Gastrocnemius medialis (tissue), 4 donors: ENCODE measurements around the gene CRYZ. TPM values are rescaled to one million over a fixed set of nuclear protein-coding genes. Genes with fewer than 3 reads are reported as not detected.

Experiments
- ATAC-seq, 2 donors: fragments of 150-250 bp; one replicate each; pipeline ENCODE4 v1.9.1; 2016
- DNase-seq, 2 donors: peaks; one replicate each; pipeline ENCODE4 v3.0.0-alpha.2; 2019
- H3K27ac ChIP-seq, 4 donors: fragments of 200-600 bp; sonication (generic); 1 replicate in 1 of 4; 2 replicates in 3 of 4; pipeline ENCODE4 v1.5.1; 2016 to 2018; ENCODE audit warnings: mild to moderate bottlenecking in 2 of 4, moderate library complexity in 1 of 4
- H3K27me3 ChIP-seq, 3 donors: fragments of 200-600 bp; sonication (generic) in 2 of 3; 1 replicate in 1 of 3; 2 replicates in 2 of 3; pipeline versions ENCODE4 v1.5.1 to v1.6.0; 2016 to 2019; ENCODE audit warnings: mild to moderate bottlenecking in 1 of 3, moderate library complexity in 1 of 3
- H3K36me3 ChIP-seq, 2 donors: fragments of 200-600 bp; sonication (generic) in 1 of 2; one replicate each; pipeline ENCODE4 v1.5.1; 2017 to 2018
- H3K4me1 ChIP-seq, 2 donors: fragments of 200-600 bp; sonication (generic) in 1 of 2; one replicate each; pipeline ENCODE4 v1.5.1; 2016 to 2017; ENCODE audit warnings: mild to moderate bottlenecking in 2 of 2
- H3K4me3 ChIP-seq, 4 donors: fragments of 200-600 bp; sonication (generic) in 3 of 4; 1 replicate in 1 of 4; 2 replicates in 3 of 4; pipeline ENCODE4 v1.5.1; 2016 to 2019; ENCODE audit warnings: mild to moderate bottlenecking in 2 of 4
- H3K9me3 ChIP-seq, 3 donors: fragments of 200-600 bp; sonication (generic) in 2 of 3; 1 replicate in 1 of 3; 2 replicates in 2 of 3; pipeline ENCODE4 v1.5.1; 2016 to 2019
- POLR2A ChIP-seq, 2 donors: fragments of 450-650 bp; IDR thresholded peaks; one replicate each; pipeline ENCODE4 v1.6.1; 2017; ENCODE audit warnings: antibody characterized with exemption in 2 of 2, mild to moderate bottlenecking in 2 of 2, moderate library complexity in 2 of 2
- in situ Hi-C, 4 donors: fragments of 200-750 bp; cut with MboI; loops; one replicate each; pipeline versions ENCODE4 v1.15.0 to v1.8.0; 2017; ENCODE audit warnings: low sequenced_read_pairs in 4 of 4
- intact Hi-C: fragments of 100-400 bp; cut with DNase I; formaldehyde crosslinking; loops from one replicate; pipeline ENCODE4 v1.15.1; 2023; ENCODE audit warnings: low total_unique reads
- total RNA-seq, 4 donors: library from RNA; depleted of rRNA; stranded (reverse); fragments of >200 nt; gene quantifications; one replicate each; pipeline versions ENCODE4 v1.1.0 to v1.2.3, GENCODE V29; 2016
- TF ChIP-seq, protein P1 (sequence below), 5 experiments: fragments of 450-650 bp in 3 of 5; fragments of 200-600 bp in 2 of 5; sonication (generic) in 2 of 5; IDR thresholded peaks in 4 of 5; conservative IDR thresholded peaks in 1 of 5; 1 replicate in 4 of 5; 2 replicates in 1 of 5; pipeline ENCODE4 v1.5.1; 2016 to 2019; ENCODE audit warnings: antibody characterized with exemption in 5 of 5, mild to moderate bottlenecking in 3 of 5, moderate library complexity in 3 of 5

CRYZ gene
- total RNA-seq, 4 donors from 2014 or later, result 8.0 to 20.7 (median 11.3) TPM

GRCh38 chr1:74715236-74715502 is 17.7 kb downstream of the CRYZ start:
- no peaks in the 10 kb centered on the region for H3K27me3 ChIP-seq
- no peaks in the 10 kb centered on the region for H3K4me1 ChIP-seq
- H3K9me3 ChIP-seq, result no peaks in the 10 kb centered on the region
- no peak for TF ChIP-seq POLR2A (IDR thresholded peaks at IDR 0.05)
- TF ChIP-seq, protein P1, sequence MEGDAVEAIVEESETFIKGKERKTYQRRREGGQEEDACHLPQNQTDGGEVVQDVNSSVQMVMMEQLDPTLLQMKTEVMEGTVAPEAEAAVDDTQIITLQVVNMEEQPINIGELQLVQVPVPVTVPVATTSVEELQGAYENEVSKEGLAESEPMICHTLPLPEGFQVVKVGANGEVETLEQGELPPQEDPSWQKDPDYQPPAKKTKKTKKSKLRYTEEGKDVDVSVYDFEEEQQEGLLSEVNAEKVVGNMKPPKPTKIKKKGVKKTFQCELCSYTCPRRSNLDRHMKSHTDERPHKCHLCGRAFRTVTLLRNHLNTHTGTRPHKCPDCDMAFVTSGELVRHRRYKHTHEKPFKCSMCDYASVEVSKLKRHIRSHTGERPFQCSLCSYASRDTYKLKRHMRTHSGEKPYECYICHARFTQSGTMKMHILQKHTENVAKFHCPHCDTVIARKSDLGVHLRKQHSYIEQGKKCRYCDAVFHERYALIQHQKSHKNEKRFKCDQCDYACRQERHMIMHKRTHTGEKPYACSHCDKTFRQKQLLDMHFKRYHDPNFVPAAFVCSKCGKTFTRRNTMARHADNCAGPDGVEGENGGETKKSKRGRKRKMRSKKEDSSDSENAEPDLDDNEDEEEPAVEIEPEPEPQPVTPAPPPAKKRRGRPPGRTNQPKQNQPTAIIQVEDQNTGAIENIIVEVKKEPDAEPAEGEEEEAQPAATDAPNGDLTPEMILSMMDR (IDR thresholded peaks at IDR 0.05 in 4 of 5, conservative IDR thresholded peaks at IDR 0.05 in 1 of 5), result no peak
- in situ Hi-C loops, result no loop called here
- H3K27ac ChIP-seq, result no peak overlapping the region
- no peak for DNase-seq
- peaks cover 0 to 82% of the 10 kb centered on the region in 2 donors for H3K36me3 ChIP-seq
- no peak for ATAC-seq
- intact Hi-C loops, result no loop called here
- H3K4me3 ChIP-seq, result no peak overlapping the region

DNA sequence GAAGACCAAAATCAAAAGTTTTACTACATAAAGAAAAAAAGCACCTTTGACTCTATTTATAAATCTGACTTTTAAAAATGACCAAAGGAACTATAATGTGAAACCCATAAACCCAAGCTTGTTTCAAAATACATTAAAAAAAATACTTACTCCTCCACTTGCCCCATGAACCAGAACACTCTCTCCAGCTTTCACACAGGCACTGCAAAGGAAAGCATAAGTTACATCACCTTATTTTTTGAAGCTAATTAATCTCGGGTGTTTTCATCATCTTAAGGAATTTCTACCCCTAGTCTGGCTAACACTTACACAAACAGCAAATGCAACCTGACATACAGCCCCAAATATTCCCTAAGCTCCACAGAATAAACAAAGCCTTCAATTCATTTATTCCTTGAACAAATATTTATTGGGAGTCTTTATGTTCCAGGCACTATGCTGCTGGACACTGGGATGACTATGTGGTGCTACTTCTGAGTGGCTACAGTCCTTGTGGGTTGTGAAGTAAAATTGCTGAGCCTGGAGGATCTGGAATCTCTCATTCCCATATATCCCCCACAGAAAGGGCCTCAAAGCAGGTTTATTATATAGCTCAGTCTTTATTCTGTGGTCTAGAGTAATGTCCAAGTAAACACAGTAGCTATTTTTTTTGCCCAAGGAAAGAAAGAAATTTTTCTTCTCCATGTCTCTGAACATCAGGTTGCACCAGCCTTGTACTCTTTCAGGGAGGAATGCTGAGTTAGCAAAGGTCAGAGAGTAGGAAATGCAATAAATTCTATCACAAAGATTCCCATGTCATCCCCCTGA is 18.2 kb downstream of the CRYZ start:
- in situ Hi-C loops, result no loop called here
- no peak overlapping the region for H3K27ac ChIP-seq
- DNase-seq, result no peak

DNA sequence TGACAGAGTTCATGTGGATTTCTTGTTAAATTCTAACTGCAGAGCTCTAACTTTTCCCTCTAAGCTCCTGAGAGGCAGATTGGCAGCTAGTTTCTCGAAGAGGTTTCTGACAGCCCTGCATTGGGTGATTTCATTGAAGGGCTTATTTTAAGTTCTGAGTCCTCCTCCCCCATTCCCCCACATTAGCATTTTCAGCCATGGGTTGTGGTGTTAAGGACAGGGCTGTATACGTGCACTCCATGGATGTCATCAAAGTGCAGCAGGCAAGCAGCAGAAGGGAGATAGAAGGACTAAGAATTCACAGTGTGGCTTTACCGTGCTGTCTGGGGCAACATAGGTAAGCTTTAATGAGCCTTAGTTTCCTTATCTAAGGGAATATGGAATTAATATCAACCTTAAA is 19.0 kb downstream of the CRYZ start:
- no peak for DNase-seq
- no peak overlapping the region for H3K27ac ChIP-seq
- H3K27me3 ChIP-seq, result no peaks in the 10 kb centered on the region
- H3K4me1 ChIP-seq, result no peaks in the 10 kb centered on the region
- no peak overlapping the region for H3K4me3 ChIP-seq
- ATAC-seq, result no peak
- intact Hi-C loops (no loop called here), in situ Hi-C loops (no loop called here)
- no peak for TF ChIP-seq POLR2A (IDR thresholded peaks at IDR 0.05)
- TF ChIP-seq, protein P1 (IDR thresholded peaks at IDR 0.05 in 4 of 5, conservative IDR thresholded peaks at IDR 0.05 in 1 of 5), result no peak
- peaks cover 0 to 83% of the 10 kb centered on the region in 2 donors for H3K36me3 ChIP-seq
- H3K9me3 ChIP-seq, result no peaks in the 10 kb centered on the region

More for the DNA sequence above, 18.2 kb downstream of the CRYZ start:
- H3K9me3 ChIP-seq, result no peaks in the 10 kb centered on the region
- H3K4me1 ChIP-seq, result no peaks in the 10 kb centered on the region
- intact Hi-C loops, result no loop called here
- no peaks in the 10 kb centered on the region for H3K27me3 ChIP-seq
- H3K4me3 ChIP-seq, result no peak overlapping the region
- ATAC-seq, result no peak
- TF ChIP-seq, protein P1 (IDR thresholded peaks at IDR 0.05 in 4 of 5, conservative IDR thresholded peaks at IDR 0.05 in 1 of 5), result no peak
- no peak for TF ChIP-seq POLR2A (IDR thresholded peaks at IDR 0.05)
- peaks cover 0 to 81% of the 10 kb centered on the region in 2 donors for H3K36me3 ChIP-seq

DNA sequence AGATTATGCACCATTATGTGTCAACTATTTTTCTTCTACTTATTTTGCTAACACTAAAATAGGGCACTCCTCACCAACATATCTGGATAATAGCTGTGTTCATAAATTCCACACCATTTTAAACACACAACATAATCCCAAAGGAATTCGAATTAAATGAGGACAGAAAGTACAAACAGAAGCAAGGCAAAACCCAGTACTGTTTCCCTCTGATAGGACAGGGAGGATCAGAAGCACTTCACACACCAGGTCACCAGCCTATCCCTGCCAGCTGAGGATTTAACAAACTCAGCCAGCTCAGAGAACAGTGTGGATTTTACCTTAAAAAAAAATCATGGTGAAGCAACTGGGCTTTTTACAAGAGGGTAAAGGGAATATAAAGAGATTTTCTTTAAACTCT is 20.0 kb downstream of the CRYZ start:
- TF ChIP-seq POLR2A (IDR thresholded peaks at IDR 0.05), result no peak
- TF ChIP-seq, protein P1 (IDR thresholded peaks at IDR 0.05 in 4 of 5, conservative IDR thresholded peaks at IDR 0.05 in 1 of 5), result no peak
- Histone ChIP-seq H3K36me3 (peaks cover 0 to 83% of the 10 kb centered on the region in 2 donors), H3K27me3 (no peaks in the 10 kb centered on the region), H3K4me1 (no peaks in the 10 kb centered on the region), H3K9me3 (no peaks in the 10 kb centered on the region), H3K27ac (no peak overlapping the region), H3K4me3 (no peak overlapping the region)
- in situ Hi-C loops, result no loop called here
- ATAC-seq (no peak), DNase-seq (no peak)
- intact Hi-C loops, result no loop called here
